ACHN (cell line): ENCODE measurements around the gene DOCK6.
A peak's percentile ranks its signal among the peaks of the same experiment; 100 is the strongest.

Experiments
- DNase-seq: peaks from one replicate; pipeline ENCODE4 v3.0.0-alpha.2; 2015
- in situ Hi-C: cut with HindIII; loops from 2 replicates; pipeline ENCODE4 v1.10.0; 2017; ENCODE audit warnings: low sequenced_read_pairs, low pct_ligation_motif_present, low pct_unique_long_range_greater_than_20kb

The DOCK6 gene

GRCh38 chr19:11281356-11282049 lies 19.2 kb upstream of the DOCK6 start:
- in situ Hi-C loops = no loop called here
- no peak for DNase-seq

- DNase-seq = no peak
- in situ Hi-C loops = no loop called here
These were observed 17.3 kb upstream of the DOCK6 start for GRCh38 chr19:11279505-11280236.

- DNase-seq = no peak
- in situ Hi-C loops = no loop called here
These were observed 16.3 kb upstream of the DOCK6 start for GRCh38 chr19:11278670-11279069.

- in situ Hi-C loops = no loop called here
These were observed 12.3 kb upstream of the DOCK6 start for GRCh38 chr19:11274533-11275086.

GRCh38 chr19:11273989-11274388 lies 11.7 kb upstream of the DOCK6 start:
- no peak for DNase-seq
- in situ Hi-C loops = no loop called here

More at GRCh38 chr19:11274533-11275086, 12.3 kb upstream of the DOCK6 start:
- no peak for DNase-seq

- in situ Hi-C loops = no loop called here
- no peak for DNase-seq
These were observed 11.0 kb upstream of the DOCK6 start for GRCh38 chr19:11273296-11273695.

GRCh38 chr19:11269408-11269807 lies 7.1 kb upstream of the DOCK6 start:
- in situ Hi-C loops = no loop called here
- no peak for DNase-seq

- in situ Hi-C loops = no loop called here
- DNase-seq = no peak
These were observed 6.5 kb upstream of the DOCK6 start for GRCh38 chr19:11268783-11269267.

GRCh38 chr19:11267316-11268085 lies 5.2 kb upstream of the DOCK6 start:
- in situ Hi-C loops = no loop called here
- DNase-seq = no peak

GRCh38 chr19:11265785-11266236 lies 3.5 kb upstream of the DOCK6 start:
- in situ Hi-C loops = no loop called here
- DNase-seq = peak; percentile 10

- in situ Hi-C loops = no loop called here
These were observed 3.0 kb upstream of the DOCK6 start for GRCh38 chr19:11265177-11265784.

GRCh38 chr19:11264452-11265176 lies 2.3 kb upstream of the DOCK6 start:
- no peak for DNase-seq
- in situ Hi-C loops = no loop called here

More at GRCh38 chr19:11265177-11265784, 3.0 kb upstream of the DOCK6 start:
- DNase-seq = no peak

GRCh38 chr19:11263726-11264125 lies 1.4 kb upstream of the DOCK6 start:
- DNase-seq = no peak
- in situ Hi-C loops = no loop called here

GRCh38 chr19:11261431-11261970 lies 823 bp downstream of the DOCK6 start:
- in situ Hi-C loops = no loop called here
- no peak for DNase-seq

- no peak for DNase-seq
- in situ Hi-C loops = no loop called here
These were observed 1.3 kb downstream of the DOCK6 start for GRCh38 chr19:11260996-11261395.

GRCh38 chr19:11257846-11258380 lies 4.4 kb downstream of the DOCK6 start:
- DNase-seq = no peak
- in situ Hi-C loops = no loop called here

GRCh38 chr19:11256189-11256588 lies 6.1 kb downstream of the DOCK6 start:
- no peak for DNase-seq
- in situ Hi-C loops = no loop called here
